ENCODE data around the gene SLC22A14.

GRCh38 chr3:38311941-38312340 is 29.8 kb downstream of the SLC22A14 start:
- TF ChIP-seq CTCF (IDR thresholded peaks at IDR 0.05; ENCODE audit: low read depth, low read length, missing input control) (no peak), SP1 (IDR thresholded peaks at IDR 0.05) (no peak), GABPA (IDR thresholded peaks at IDR 0.05 in 1 of 2, conservative IDR thresholded peaks at IDR 0.05 in 1 of 2) (no peak), RAD21 (IDR thresholded peaks at IDR 0.05) (no peak), MAX (IDR thresholded peaks at IDR 0.05) (no peak), FOXA1 (IDR thresholded peaks at IDR 0.05) (no peak), ATF3 (IDR thresholded peaks at IDR 0.05) (no peak), YY1 (IDR thresholded peaks at IDR 0.05) (no peak), TAF1 (conservative IDR thresholded peaks at IDR 0.05) (no peak)

Measured in liver (tissue), 3 donors.